Measurements from ENCODE around the gene ACAP3. TPM values are rescaled to one million over a fixed set of nuclear protein-coding genes. Genes with fewer than 3 reads are reported as not detected.
"Not testable (repeated sequence)": the region's sequence is repeated elsewhere in the genome, so short reads cannot be mapped to it uniquely, and the experiment has no call there.

Gene ACAP3
- total and polyA plus RNA-seq, 4 donors: 2.7 to 24.8 (median 15.0) TPM

- no peaks in the 10 kb centered on the region for H3K27me3 ChIP-seq (ENCODE audit: control insufficient read depth in 4 of 4, insufficient read depth in 4 of 4, low read length in 3 of 4)
- WGBS: 72% methylated on average over 9 of the region's 9 CpGs
- H3K4me3 ChIP-seq (ENCODE audit: low read depth in 1 of 3, low read length in 3 of 3): no peak overlapping the region
- no peak overlapping the region for H3K9ac ChIP-seq (ENCODE audit: low read depth in 1 of 2, low read length in 2 of 2)
- H3K36me3 ChIP-seq (ENCODE audit: control insufficient read depth in 4 of 4, insufficient read depth in 3 of 4, low read depth in 1 of 4, low read length in 3 of 4): peaks cover 6 to 24% (median 13%) of the 10 kb centered on the region in 4 donors
- no peaks in the 10 kb centered on the region for H3K9me3 ChIP-seq (ENCODE audit: control insufficient read depth in 4 of 4, low read length in 3 of 4)
- peaks cover 3 to 15% (median 7%) of the 10 kb centered on the region in 4 donors for H3K4me1 ChIP-seq (ENCODE audit: control insufficient read depth in 4 of 4, insufficient read depth in 4 of 4, low read length in 3 of 4)
- H3K27ac ChIP-seq (ENCODE audit: low read depth in 1 of 2, low read length in 2 of 2): no peak overlapping the region
- peak; percentile 95 to 97 for TF ChIP-seq JUND (IDR thresholded peaks at IDR 0.05)
- no peak for TF ChIP-seq MAX (IDR thresholded peaks at IDR 0.05)
- DNase-seq (ENCODE audit: low spot score): no peak
These were observed 10.5 kb upstream of the ACAP3 start for GRCh38 chr1:1318131-1318652.

DNA sequence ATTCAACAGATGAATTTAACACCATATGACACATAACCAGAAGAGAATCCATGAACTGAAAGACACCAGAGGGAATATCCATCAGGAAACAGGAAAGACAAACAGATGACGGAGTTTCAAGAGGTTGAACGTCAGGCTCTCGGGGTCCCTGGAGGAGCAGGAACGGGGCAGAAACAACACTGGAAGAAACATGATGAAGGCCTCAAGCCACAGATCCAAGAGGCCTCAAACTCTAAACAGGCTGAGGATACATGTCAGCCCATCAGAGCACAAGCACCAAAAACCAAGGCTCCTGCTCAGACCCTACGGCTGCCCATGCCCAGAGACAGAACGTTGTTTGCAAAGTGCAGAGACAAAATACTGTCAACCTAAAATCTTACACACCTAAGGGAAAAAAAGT, 9.7 kb upstream of the ACAP3 start:
- no peaks in the 10 kb centered on the region for H3K27me3 ChIP-seq (ENCODE audit: control insufficient read depth in 4 of 4, insufficient read depth in 4 of 4, low read length in 3 of 4)
- H3K36me3 ChIP-seq (ENCODE audit: control insufficient read depth in 4 of 4, insufficient read depth in 3 of 4, low read depth in 1 of 4, low read length in 3 of 4): peaks cover 6 to 31% (median 16%) of the 10 kb centered on the region in 4 donors
- no peak overlapping the region for H3K9ac ChIP-seq (ENCODE audit: low read depth in 1 of 2, low read length in 2 of 2)
- 92% methylated on average over 6 of the region's 6 CpGs for WGBS
- H3K9me3 ChIP-seq (ENCODE audit: control insufficient read depth in 4 of 4, low read length in 3 of 4): no peaks in the 10 kb centered on the region
- no peak for DNase-seq (ENCODE audit: low spot score)
- H3K27ac ChIP-seq (ENCODE audit: low read depth in 1 of 2, low read length in 2 of 2): no peak overlapping the region
- H3K4me3 ChIP-seq (ENCODE audit: low read depth in 1 of 3, low read length in 3 of 3): no peak overlapping the region
- peaks cover 0 to 10% (median 4%) of the 10 kb centered on the region in 4 donors for H3K4me1 ChIP-seq (ENCODE audit: control insufficient read depth in 4 of 4, insufficient read depth in 4 of 4, low read length in 3 of 4)
- TF ChIP-seq GABPA (IDR thresholded peaks at IDR 0.05 in 1 of 2, conservative IDR thresholded peaks at IDR 0.05 in 1 of 2) (no peak), EGR1 (IDR thresholded peaks at IDR 0.05; ENCODE audit: low read depth in 2 of 2) (no peak), RXRA (IDR thresholded peaks at IDR 0.05) (no peak), NR2F2 (IDR thresholded peaks at IDR 0.05) (no peak), MAX (IDR thresholded peaks at IDR 0.05) (no peak), FOXA1 (IDR thresholded peaks at IDR 0.05) (no peak), TAF1 (conservative IDR thresholded peaks at IDR 0.05) (no peak)

- H3K4me3 ChIP-seq (ENCODE audit: low read depth in 1 of 3, low read length in 3 of 3); DNase-seq (ENCODE audit: low spot score); H3K27ac ChIP-seq (ENCODE audit: low read depth in 1 of 2, low read length in 2 of 2); H3K9me3 ChIP-seq (ENCODE audit: control insufficient read depth in 4 of 4, low read length in 3 of 4); H3K4me1 ChIP-seq (ENCODE audit: control insufficient read depth in 4 of 4, insufficient read depth in 4 of 4, low read length in 3 of 4); H3K27me3 ChIP-seq (ENCODE audit: control insufficient read depth in 4 of 4, insufficient read depth in 4 of 4, low read length in 3 of 4); H3K9ac ChIP-seq (ENCODE audit: low read depth in 1 of 2, low read length in 2 of 2): not testable (repeated sequence)
- WGBS: 89% methylated on average over 8 of the region's 8 CpGs
- H3K36me3 ChIP-seq (ENCODE audit: control insufficient read depth in 4 of 4, insufficient read depth in 3 of 4, low read depth in 1 of 4, low read length in 3 of 4): peaks cover 6 to 41% (median 18%) of the 10 kb centered on the region in 4 donors
These were observed 8.5 kb upstream of the ACAP3 start for GRCh38 chr1:1316199-1316598.

DNA sequence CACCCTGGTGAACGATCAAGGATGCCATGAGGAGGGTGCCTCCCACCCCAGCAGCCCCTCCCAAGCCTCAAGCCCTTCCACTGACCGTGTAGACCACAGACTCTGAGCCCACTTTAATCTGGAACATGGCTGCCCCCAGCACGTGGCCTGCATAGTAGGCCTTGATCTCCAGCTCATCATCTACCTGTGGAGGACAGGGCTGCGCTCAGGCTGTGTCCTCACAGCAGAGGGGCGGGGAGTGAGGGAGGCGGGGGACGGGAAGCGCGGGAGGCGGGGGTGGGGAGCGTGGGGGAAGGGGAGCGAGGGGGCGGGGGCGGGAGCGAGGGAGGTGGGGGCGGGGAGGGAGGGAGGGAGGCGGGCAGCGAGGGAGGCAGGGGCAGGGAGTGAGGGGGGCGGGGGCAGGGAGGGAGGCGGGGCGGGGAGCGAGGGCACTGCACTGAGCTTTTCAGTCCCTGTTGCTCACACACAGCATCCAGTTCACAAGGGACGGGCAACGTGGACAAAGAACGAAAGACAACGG, 7.8 kb upstream of the ACAP3 start:
- Histone ChIP-seq H3K4me3 (ENCODE audit: low read depth in 1 of 3, low read length in 3 of 3) (no peak overlapping the region), H3K27me3 (ENCODE audit: control insufficient read depth in 4 of 4, insufficient read depth in 4 of 4, low read length in 3 of 4) (no peaks in the 10 kb centered on the region), H3K4me1 (ENCODE audit: control insufficient read depth in 4 of 4, insufficient read depth in 4 of 4, low read length in 3 of 4) (peaks cover 0 to 4% (median 2%) of the 10 kb centered on the region in 4 donors), H3K9me3 (ENCODE audit: control insufficient read depth in 4 of 4, low read length in 3 of 4) (no peaks in the 10 kb centered on the region), H3K36me3 (ENCODE audit: control insufficient read depth in 4 of 4, insufficient read depth in 3 of 4, low read depth in 1 of 4, low read length in 3 of 4) (peaks cover 6 to 44% (median 19%) of the 10 kb centered on the region in 4 donors), H3K27ac (ENCODE audit: low read depth in 1 of 2, low read length in 2 of 2) (no peak overlapping the region), H3K9ac (ENCODE audit: low read depth in 1 of 2, low read length in 2 of 2) (no peak overlapping the region)
- TF ChIP-seq, protein P1, sequence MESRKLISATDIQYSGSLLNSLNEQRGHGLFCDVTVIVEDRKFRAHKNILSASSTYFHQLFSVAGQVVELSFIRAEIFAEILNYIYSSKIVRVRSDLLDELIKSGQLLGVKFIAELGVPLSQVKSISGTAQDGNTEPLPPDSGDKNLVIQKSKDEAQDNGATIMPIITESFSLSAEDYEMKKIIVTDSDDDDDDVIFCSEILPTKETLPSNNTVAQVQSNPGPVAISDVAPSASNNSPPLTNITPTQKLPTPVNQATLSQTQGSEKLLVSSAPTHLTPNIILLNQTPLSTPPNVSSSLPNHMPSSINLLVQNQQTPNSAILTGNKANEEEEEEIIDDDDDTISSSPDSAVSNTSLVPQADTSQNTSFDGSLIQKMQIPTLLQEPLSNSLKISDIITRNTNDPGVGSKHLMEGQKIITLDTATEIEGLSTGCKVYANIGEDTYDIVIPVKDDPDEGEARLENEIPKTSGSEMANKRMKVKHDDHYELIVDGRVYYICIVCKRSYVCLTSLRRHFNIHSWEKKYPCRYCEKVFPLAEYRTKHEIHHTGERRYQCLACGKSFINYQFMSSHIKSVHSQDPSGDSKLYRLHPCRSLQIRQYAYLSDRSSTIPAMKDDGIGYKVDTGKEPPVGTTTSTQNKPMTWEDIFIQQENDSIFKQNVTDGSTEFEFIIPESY (IDR thresholded peaks at IDR 0.05): no peak
- no peak for DNase-seq (ENCODE audit: low spot score)
- 85% methylated on average over 25 of the region's 26 CpGs for WGBS

Data from liver (tissue), 9 donors.